PC-3 (cell line): Measurements from ENCODE around the gene SCAP.

Experiments
- CTCF ChIP-seq: fragments of 300-600 bp; sonication (generic); conservative IDR thresholded peaks from 2 replicates; pipeline ENCODE4 v1.5.1; 2017; ENCODE audit warnings: antibody characterized with exemption, low read depth, mild to moderate bottlenecking, low read length
- EZH2phosphoT487 ChIP-seq: fragments of 300-600 bp; sonication (generic); IDR thresholded peaks from 2 replicates; pipeline ENCODE4 v1.6.1; 2018; ENCODE audit warnings: mild to moderate bottlenecking, antibody characterized with exemption, low read length, borderline replicate concordance

GRCh38 chr3:47495111-47495510 is 19.4 kb upstream of the SCAP start:
- TF ChIP-seq EZH2phosphoT487 (no peak), CTCF (no peak)
